Neural progenitor cell (in vitro differentiated cells): ENCODE data around the gene ARVCF.

ENCODE experiments used
- CTCF ChIP-seq: fragments of 200-600 bp; sonication (generic); IDR thresholded peaks from 2 replicates; pipeline ENCODE4 v1.5.1; 2017; ENCODE audit warnings: antibody characterized with exemption, mild to moderate bottlenecking
- EZH2 ChIP-seq: fragments of 200-600 bp; sonication (generic); IDR thresholded peaks from 2 replicates; pipeline ENCODE4 v1.6.1; 2017; ENCODE audit warnings: antibody characterized with exemption, mild to moderate bottlenecking, moderate library complexity

GRCh38 chr22:19991395-19991644 is 25.3 kb downstream of the ARVCF start:
- no peak for TF ChIP-seq CTCF
- no peak for TF ChIP-seq EZH2
